CD4-positive, alpha-beta T cell (primary cell): ENCODE data around the gene GUCD1. TPM values are rescaled to one million over a fixed set of nuclear protein-coding genes. Genes with fewer than 3 reads are reported as not detected.

Source experiments
- ATAC-seq: fragments of 200-7000 bp; cut with Tn5 transposase; one replicate; pipeline ENCODE4 v1.10.0; 2022; ENCODE audit warnings: mild to moderate bottlenecking; ENCODE audit not compliant: poor library complexity
- CTCF ChIA-PET: fragments of 350-600 bp; sonication (Branson Sonifier 250); formaldehyde crosslinking; loops from one replicate; lab custom pipeline; 2021; ENCODE audit warnings: antibody characterized with exemption, inconsistent platforms; lab: Charles Lee
- POLR2A ChIA-PET: fragments of 350-600 bp; sonication (Branson Sonifier 250); formaldehyde crosslinking; loops from one replicate; lab custom pipeline; 2021; ENCODE audit warnings: antibody characterized with exemption, inconsistent platforms; lab: Charles Lee
- DNase-seq, 14 experiments: peaks; one replicate each; pipeline ENCODE4 v3.0.0-alpha.2; 2013 to 2020; ENCODE audit warnings: mixed read lengths in 2 of 14
- H3K27ac ChIP-seq, 2 donors: one replicate each; pipeline versions ENCODE4 v1.5.1 to v1.7.0; 2013; ENCODE audit warnings: low read length in 2 of 2, low read depth in 1 of 2, mild to moderate bottlenecking in 1 of 2
- H3K27me3 ChIP-seq, 2 experiments: 1 replicate in 1 of 2; 2 replicates in 1 of 2; pipeline versions ENCODE4 v1.6.1 to v1.7.0; 2013; ENCODE audit warnings: low read length in 2 of 2, control low read depth in 1 of 2, mild to moderate bottlenecking in 1 of 2, moderate library complexity in 1 of 2; ENCODE audit not compliant: insufficient read depth in 2 of 2, control insufficient read depth in 1 of 2
- H3K36me3 ChIP-seq: one replicate; pipeline ENCODE4 v1.6.1; 2013; ENCODE audit warnings: low read length, control low read depth; ENCODE audit not compliant: insufficient read depth
- H3K4me1 ChIP-seq: one replicate; pipeline ENCODE4 v1.6.1; 2013; ENCODE audit warnings: low read length, control low read depth; ENCODE audit not compliant: insufficient read depth
- H3K4me3 ChIP-seq: one replicate; pipeline ENCODE4 v1.5.1; 2013; ENCODE audit warnings: mild to moderate bottlenecking, low read length, moderate library complexity
- H3K9me3 ChIP-seq, 2 experiments: 1 replicate in 1 of 2; 2 replicates in 1 of 2; pipeline versions ENCODE4 v1.6.1 to v1.7.0; 2013; ENCODE audit warnings: low read length in 2 of 2, mild to moderate bottlenecking in 2 of 2, control low read depth in 1 of 2, moderate library complexity in 1 of 2; ENCODE audit not compliant: control insufficient read depth in 1 of 2, insufficient read depth in 1 of 2
- H3K27ac Mint-ChIP-seq: one replicate; pipeline ENCODE4 v1.8.0; 2020; ENCODE audit warnings: mixed read lengths
- H3K27me3 Mint-ChIP-seq: one replicate; pipeline ENCODE4 v1.8.0; 2021; ENCODE audit warnings: mixed read lengths
- H3K36me3 Mint-ChIP-seq: one replicate; pipeline ENCODE4 v1.8.0; 2021; ENCODE audit warnings: low read depth, mixed read lengths
- H3K4me1 Mint-ChIP-seq: one replicate; pipeline ENCODE4 v1.8.0; 2021; ENCODE audit warnings: low read depth, mixed read lengths
- H3K4me3 Mint-ChIP-seq: one replicate; pipeline ENCODE4 v1.8.0; 2020; ENCODE audit warnings: mild to moderate bottlenecking, mixed read lengths
- H3K9me3 Mint-ChIP-seq: one replicate; pipeline ENCODE4 v1.8.0; 2020; ENCODE audit warnings: mixed read lengths
- CTCF ChIP-seq: fragments of 200-600 bp; IDR thresholded peaks from one replicate; pipeline ENCODE4 v1.8.0; 2022; ENCODE audit warnings: antibody characterized with exemption, mild to moderate bottlenecking
- intact Hi-C, 2 experiments: fragments of 100-400 bp; cut with DNase I in 1 of 2; cut with micrococcal nuclease in 1 of 2; formaldehyde crosslinking; loops; one replicate each; pipeline versions ENCODE4 v1.15.1 to v1.9.0; 2023 to 2025; cut with DNase I, micrococcal nuclease
- total RNA-seq, 174 experiments: library from RNA in 2 of 174; stranded (reverse) in 2 of 174; gene quantifications; one replicate each; pipeline ENCODE4 v1.2.3 and lab custom pipeline; 2021 to 2026

The GUCD1 gene
- total RNA-seq, 2 experiments from 2014 or later: 60.9 to 68.3 TPM

DNA sequence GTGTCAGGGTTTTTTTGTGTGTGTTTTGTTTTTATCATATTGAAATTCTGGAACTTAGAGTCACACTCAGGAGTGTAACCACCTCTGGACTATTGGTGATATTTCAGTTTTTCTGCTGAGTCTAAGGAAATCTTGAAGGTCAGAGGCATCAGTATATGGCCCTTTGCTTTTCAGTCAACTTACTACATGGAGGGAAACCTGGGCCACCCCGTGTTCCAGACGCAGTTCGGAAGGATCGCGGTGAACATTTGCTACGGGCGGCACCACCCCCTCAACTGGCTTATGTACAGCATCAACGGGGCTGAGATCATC is 40.0 kb downstream of the GUCD1 start:
- H3K27ac ChIP-seq: no peak overlapping the region
- peaks cover 0 to 4% of the 10 kb centered on the region in 2 experiments for H3K27me3 ChIP-seq
- intact Hi-C loops: no loop called here
- no peaks in the 10 kb centered on the region for H3K4me1 Mint-ChIP-seq
- H3K27ac Mint-ChIP-seq: no peak overlapping the region
- DNase-seq (no peak), ATAC-seq (no peak)
- no peaks in the 10 kb centered on the region for H3K27me3 Mint-ChIP-seq
- no peak overlapping the region for H3K4me3 Mint-ChIP-seq
- no peak overlapping the region for H3K4me3 ChIP-seq
- H3K9me3 Mint-ChIP-seq: no peaks in the 10 kb centered on the region
- ChIA-PET POLR2A (no interaction called here), CTCF (no interaction called here)
- no peaks in the 10 kb centered on the region for H3K36me3 Mint-ChIP-seq
- no peaks in the 10 kb centered on the region for H3K4me1 ChIP-seq
- TF ChIP-seq CTCF: no peak
- H3K36me3 ChIP-seq: no peaks in the 10 kb centered on the region
- H3K9me3 ChIP-seq: no peaks in the 10 kb centered on the region

- H3K9me3 Mint-ChIP-seq: no peaks in the 10 kb centered on the region
- H3K4me3 ChIP-seq: no peak overlapping the region
- POLR2A ChIA-PET: no interaction called here
Observed at GRCh38 chr22:24514241-24515026, 40.5 kb downstream of the GUCD1 start.

DNA sequence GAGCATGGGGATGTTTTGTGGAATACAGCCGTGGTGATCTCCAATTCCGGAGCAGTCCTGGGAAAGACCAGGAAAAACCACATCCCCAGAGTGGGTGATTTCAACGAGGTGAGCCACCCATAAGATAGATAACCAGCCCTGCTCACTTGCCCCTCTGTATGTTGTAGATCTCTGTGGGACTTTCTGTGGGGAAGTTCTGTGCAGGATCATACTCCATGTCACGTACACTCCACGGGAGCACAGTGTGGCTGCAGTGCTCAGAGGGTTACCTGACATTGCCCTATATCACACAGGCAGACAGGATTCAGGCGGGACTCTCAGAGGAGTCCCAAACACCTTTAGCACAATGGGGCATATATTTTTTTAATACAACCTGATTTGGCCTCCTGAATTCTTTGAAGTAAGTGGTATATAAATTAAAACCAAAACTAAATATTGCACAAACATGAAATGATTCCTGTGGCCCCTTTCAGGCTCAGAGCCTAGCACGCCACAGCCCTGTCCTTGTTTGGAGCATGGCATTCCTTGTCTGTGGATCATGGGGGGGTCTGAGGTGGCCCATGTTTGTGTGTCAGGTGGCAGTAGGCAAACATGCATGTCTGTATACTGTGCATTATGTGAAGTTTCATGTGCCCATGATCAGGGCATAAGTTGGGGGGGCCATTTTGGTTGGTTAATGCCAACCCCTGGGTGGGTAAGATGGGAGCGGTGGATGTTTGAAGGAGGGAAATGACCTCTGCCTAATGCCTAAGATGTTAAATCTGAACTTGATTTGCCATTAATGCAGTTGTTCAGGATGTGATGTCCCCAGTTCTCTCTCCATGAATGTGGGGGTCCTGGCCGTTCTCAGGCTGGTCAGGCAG is 41.3 kb downstream of the GUCD1 start:
- ChIA-PET CTCF (no interaction called here), POLR2A (no interaction called here)
- TF ChIP-seq CTCF: no peak

More at GRCh38 chr22:24514241-24515026, 40.5 kb downstream of the GUCD1 start:
- intact Hi-C loops: no loop called here
- Mint-ChIP-seq H3K4me3 (no peak overlapping the region), H3K36me3 (no peaks in the 10 kb centered on the region), H3K27ac (no peak overlapping the region), H3K4me1 (no peaks in the 10 kb centered on the region), H3K27me3 (no peaks in the 10 kb centered on the region)
- H3K27me3 ChIP-seq: peaks cover 0 to 4% of the 10 kb centered on the region in 2 experiments
- no peak overlapping the region for H3K27ac ChIP-seq
- DNase-seq (peak in 2 of 14 experiments; percentile 28 to 48), ATAC-seq (no peak)
- CTCF ChIA-PET: no interaction called here
- no peaks in the 10 kb centered on the region for H3K4me1 ChIP-seq
- H3K36me3 ChIP-seq: no peaks in the 10 kb centered on the region
- H3K9me3 ChIP-seq: no peaks in the 10 kb centered on the region
- TF ChIP-seq CTCF: no peak

More for the DNA sequence above, 41.3 kb downstream of the GUCD1 start:
- Histone ChIP-seq H3K4me1 (no peaks in the 10 kb centered on the region), H3K27ac (no peak overlapping the region), H3K27me3 (peaks cover 0 to 4% of the 10 kb centered on the region in 2 experiments), H3K9me3 (no peaks in the 10 kb centered on the region), H3K4me3 (no peak overlapping the region), H3K36me3 (no peaks in the 10 kb centered on the region)
- H3K36me3 Mint-ChIP-seq: no peaks in the 10 kb centered on the region
- intact Hi-C loops: no loop called here
- H3K4me3 Mint-ChIP-seq: no peak overlapping the region
- DNase-seq (no peak), ATAC-seq (no peak)
- no peak overlapping the region for H3K27ac Mint-ChIP-seq
- no peaks in the 10 kb centered on the region for H3K9me3 Mint-ChIP-seq
- H3K27me3 Mint-ChIP-seq: no peaks in the 10 kb centered on the region
- H3K4me1 Mint-ChIP-seq: no peaks in the 10 kb centered on the region
